Endodermal cell (in vitro differentiated cells): Measurements from ENCODE around the gene GABRB1. TPM values are rescaled to one million over a fixed set of nuclear protein-coding genes. Genes with fewer than 3 reads are reported as not detected.

Experiments
- DNase-seq: peaks from one replicate; pipeline ENCODE4 v3.0.0-alpha.2; 2017
- H3K27ac ChIP-seq: 2 replicates; pipeline ENCODE4 v1.5.1; 2013; ENCODE audit warnings: mild to moderate bottlenecking, low read depth, low read length, moderate library complexity
- H3K27me3 ChIP-seq: 2 replicates; pipeline ENCODE4 v1.6.1; 2013; ENCODE audit warnings: mild to moderate bottlenecking, low read length, moderate library complexity; ENCODE audit not compliant: insufficient read depth, control insufficient read depth, poor library complexity, severe bottlenecking
- H3K36me3 ChIP-seq: 2 replicates; pipeline ENCODE4 v1.7.0; 2013; ENCODE audit warnings: mild to moderate bottlenecking, low read length, moderate library complexity; ENCODE audit not compliant: control insufficient read depth, insufficient read depth
- H3K4me1 ChIP-seq: one replicate; pipeline ENCODE4 v1.7.0; 2013; ENCODE audit warnings: low read length; ENCODE audit not compliant: control insufficient read depth, insufficient read depth
- H3K4me3 ChIP-seq: 2 replicates; pipeline ENCODE4 v1.5.1; 2013; ENCODE audit warnings: mild to moderate bottlenecking, low read length, moderate library complexity
- H3K9ac ChIP-seq: 2 replicates; pipeline ENCODE4 v1.6.1; 2013; ENCODE audit warnings: mild to moderate bottlenecking, low read length, moderate library complexity; ENCODE audit not compliant: poor library complexity, severe bottlenecking; ENCODE audit errors: extremely low read depth
- H3K9me3 ChIP-seq: 2 replicates; pipeline ENCODE4 v1.6.1; 2013; ENCODE audit warnings: mild to moderate bottlenecking, low read length, moderate library complexity; ENCODE audit not compliant: control insufficient read depth
- H3K27ac Mint-ChIP-seq: 2 replicates; pipeline ENCODE4 v1.8.0; 2020; ENCODE audit warnings: mixed read lengths
- H3K27me3 Mint-ChIP-seq: 2 replicates; pipeline ENCODE4 v1.8.0; 2021; ENCODE audit warnings: mild to moderate bottlenecking, mixed read lengths; ENCODE audit not compliant: insufficient read depth
- H3K36me3 Mint-ChIP-seq: 2 replicates; pipeline ENCODE4 v1.8.0; 2020; ENCODE audit warnings: low read depth, mixed read lengths
- H3K4me1 Mint-ChIP-seq: 2 replicates; pipeline ENCODE4 v1.8.0; 2020; ENCODE audit warnings: mixed read lengths
- H3K4me3 Mint-ChIP-seq: 2 replicates; pipeline ENCODE4 v1.8.0; 2020; ENCODE audit warnings: mild to moderate bottlenecking, moderate library complexity, mixed read lengths
- H3K9me3 Mint-ChIP-seq: 2 replicates; pipeline ENCODE4 v1.8.0; 2020; ENCODE audit warnings: mild to moderate bottlenecking, mixed read lengths
- WGBS, 2 experiments: methylation state at CpG; one replicate each; pipeline versions ENCODE4 v1.1.5 to v1.1.7; 2013; ENCODE audit warnings: missing lambda C conversion rate in 2 of 2, mixed read lengths in 1 of 2; ENCODE audit not compliant: insufficient coverage in 1 of 2, insufficient read length in 1 of 2; 5-methylcytosine and 5-hydroxymethylcytosine counted together
- total RNA-seq, 2 donors: library from RNA; stranded (reverse); fragmentation: NEBNext Ultra II Directional in 1 of 2; extraction: Animal tissue kit (Norgen Biotek cat#: 25700) in 1 of 2; gene quantifications; 2 replicates in 1 of 2; 3 replicates in 1 of 2; pipeline ENCODE4 v1.2.1, GENCODE V29; 2021
- TF ChIP-seq, protein P1 (sequence below): fragments of 200-600 bp; sonication (generic); conservative IDR thresholded peaks from 2 replicates; pipeline ENCODE4 v1.5.0; 2021; ENCODE audit warnings: antibody characterized with exemption, mild to moderate bottlenecking

Gene GABRB1
- total RNA-seq, 2 donors from 2014 or later, result not detected

DNA sequence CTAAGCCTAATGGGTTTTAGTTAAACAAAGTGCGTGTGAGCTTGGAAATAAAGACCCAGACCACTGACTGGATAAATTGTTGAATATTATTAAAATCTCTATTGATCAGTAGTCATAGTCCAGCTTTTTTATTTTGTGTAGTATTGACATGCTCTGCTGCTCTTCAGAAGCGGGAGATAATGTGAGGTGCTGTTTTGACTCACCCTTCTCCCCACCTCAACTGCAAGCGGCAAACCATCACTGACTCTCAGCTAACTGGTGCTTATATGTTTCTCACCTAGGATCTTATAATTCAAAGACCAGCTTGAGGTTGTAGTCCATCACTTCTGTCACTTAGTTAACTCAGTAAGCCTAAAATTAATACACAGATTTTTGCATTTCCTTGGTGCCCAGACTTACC is 359.9 kb downstream of the GABRB1 start:
- H3K9me3 Mint-ChIP-seq, result peaks cover 5% of the 10 kb centered on the region
- WGBS, 2 experiments, result 95 to 100% methylated on average over 3 of the region's 3 CpGs

GRCh38 chr4:47406408-47406807 is 375.0 kb downstream of the GABRB1 start:
- H3K9me3 Mint-ChIP-seq, result no peaks in the 10 kb centered on the region
- WGBS, 2 experiments, result 83% methylated on average over 2 of the region's 2 CpGs; no CpG with 5 or more reads in 1 of the 2 experiments

More for the DNA sequence above, 359.9 kb downstream of the GABRB1 start:
- DNase-seq, result no peak
- no peak overlapping the region for H3K4me3 ChIP-seq
- no peaks in the 10 kb centered on the region for H3K27me3 ChIP-seq
- no peak overlapping the region for H3K9ac ChIP-seq
- TF ChIP-seq, protein P1, sequence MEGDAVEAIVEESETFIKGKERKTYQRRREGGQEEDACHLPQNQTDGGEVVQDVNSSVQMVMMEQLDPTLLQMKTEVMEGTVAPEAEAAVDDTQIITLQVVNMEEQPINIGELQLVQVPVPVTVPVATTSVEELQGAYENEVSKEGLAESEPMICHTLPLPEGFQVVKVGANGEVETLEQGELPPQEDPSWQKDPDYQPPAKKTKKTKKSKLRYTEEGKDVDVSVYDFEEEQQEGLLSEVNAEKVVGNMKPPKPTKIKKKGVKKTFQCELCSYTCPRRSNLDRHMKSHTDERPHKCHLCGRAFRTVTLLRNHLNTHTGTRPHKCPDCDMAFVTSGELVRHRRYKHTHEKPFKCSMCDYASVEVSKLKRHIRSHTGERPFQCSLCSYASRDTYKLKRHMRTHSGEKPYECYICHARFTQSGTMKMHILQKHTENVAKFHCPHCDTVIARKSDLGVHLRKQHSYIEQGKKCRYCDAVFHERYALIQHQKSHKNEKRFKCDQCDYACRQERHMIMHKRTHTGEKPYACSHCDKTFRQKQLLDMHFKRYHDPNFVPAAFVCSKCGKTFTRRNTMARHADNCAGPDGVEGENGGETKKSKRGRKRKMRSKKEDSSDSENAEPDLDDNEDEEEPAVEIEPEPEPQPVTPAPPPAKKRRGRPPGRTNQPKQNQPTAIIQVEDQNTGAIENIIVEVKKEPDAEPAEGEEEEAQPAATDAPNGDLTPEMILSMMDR, result no peak
- no peaks in the 10 kb centered on the region for H3K36me3 ChIP-seq
- no peak overlapping the region for H3K27ac Mint-ChIP-seq
- H3K9me3 ChIP-seq, result peaks cover 7% of the 10 kb centered on the region
- no peaks in the 10 kb centered on the region for H3K36me3 Mint-ChIP-seq
- H3K4me1 ChIP-seq, result no peaks in the 10 kb centered on the region
- no peaks in the 10 kb centered on the region for H3K27me3 Mint-ChIP-seq
- H3K4me1 Mint-ChIP-seq, result no peaks in the 10 kb centered on the region
- no peak overlapping the region for H3K4me3 Mint-ChIP-seq
- H3K27ac ChIP-seq, result no peak overlapping the region

GRCh38 chr4:47410271-47410670 is 378.9 kb downstream of the GABRB1 start:
- Histone ChIP-seq H3K9me3 (no peaks in the 10 kb centered on the region), H3K27me3 (no peaks in the 10 kb centered on the region), H3K9ac (no peak overlapping the region), H3K4me1 (peaks cover 3% of the 10 kb centered on the region), H3K36me3 (no peaks in the 10 kb centered on the region), H3K27ac (no peak overlapping the region), H3K4me3 (no peak overlapping the region)
- Mint-ChIP-seq H3K4me1 (peaks cover 15% of the 10 kb centered on the region), H3K27me3 (no peaks in the 10 kb centered on the region), H3K9me3 (no peaks in the 10 kb centered on the region), H3K36me3 (no peaks in the 10 kb centered on the region), H3K27ac (no peak overlapping the region), H3K4me3 (no peak overlapping the region)
- no peak for DNase-seq
- 88% methylated on average over 1 of the region's 1 CpG; no CpG with 5 or more reads in 1 of the 2 experiments for WGBS, 2 experiments
- TF ChIP-seq, protein P1, result no peak

More at GRCh38 chr4:47406408-47406807, 375.0 kb downstream of the GABRB1 start:
- Mint-ChIP-seq H3K36me3 (no peaks in the 10 kb centered on the region), H3K4me1 (no peaks in the 10 kb centered on the region), H3K27ac (no peak overlapping the region), H3K27me3 (no peaks in the 10 kb centered on the region), H3K4me3 (no peak overlapping the region)
- H3K9me3 ChIP-seq, result no peaks in the 10 kb centered on the region
- no peak overlapping the region for H3K27ac ChIP-seq
- DNase-seq, result no peak
- no peaks in the 10 kb centered on the region for H3K4me1 ChIP-seq
- H3K9ac ChIP-seq, result no peak overlapping the region
- H3K36me3 ChIP-seq, result no peaks in the 10 kb centered on the region
- TF ChIP-seq, protein P1, result no peak
- no peak overlapping the region for H3K4me3 ChIP-seq
- no peaks in the 10 kb centered on the region for H3K27me3 ChIP-seq
